Liver (tissue), 9 donors: Measurements from ENCODE around the gene ZKSCAN5. TPM values are rescaled to one million over a fixed set of nuclear protein-coding genes. Genes with fewer than 3 reads are reported as not detected.

Experiments used
- DNase-seq: peaks from one replicate; pipeline ENCODE4 v3.0.0-alpha.2; 2017; ENCODE audit warnings: low spot score
- H3K27ac ChIP-seq, 2 donors: one replicate each; pipeline ENCODE4 v1.7.0; 2013; ENCODE audit warnings: inconsistent platforms in 2 of 2, low read length in 2 of 2, control low read depth in 1 of 2, low read depth in 1 of 2, mild to moderate bottlenecking in 1 of 2
- H3K27me3 ChIP-seq, 4 donors: one replicate each; pipeline versions ENCODE4 v1.6.1 to v1.7.0; 2013; ENCODE audit warnings: low read length in 3 of 4, inconsistent platforms in 1 of 4, mild to moderate bottlenecking in 1 of 4, moderate library complexity in 1 of 4; ENCODE audit not compliant: control insufficient read depth in 4 of 4, insufficient read depth in 4 of 4
- H3K36me3 ChIP-seq, 4 donors: one replicate each; pipeline versions ENCODE4 v1.6.1 to v1.7.0; 2013; ENCODE audit warnings: low read length in 3 of 4, mild to moderate bottlenecking in 3 of 4, low read depth in 1 of 4, moderate library complexity in 1 of 4; ENCODE audit not compliant: control insufficient read depth in 4 of 4, insufficient read depth in 3 of 4
- H3K4me1 ChIP-seq, 4 donors: one replicate each; pipeline versions ENCODE4 v1.6.1 to v1.7.0; 2013; ENCODE audit warnings: low read length in 3 of 4, mild to moderate bottlenecking in 3 of 4, moderate library complexity in 1 of 4; ENCODE audit not compliant: control insufficient read depth in 4 of 4, insufficient read depth in 4 of 4
- H3K4me3 ChIP-seq, 3 donors: one replicate each; pipeline versions ENCODE4 v1.6.1 to v1.7.0; 2013; ENCODE audit warnings: low read length in 3 of 3, control low read depth in 1 of 3, low read depth in 1 of 3, mild to moderate bottlenecking in 1 of 3
- H3K9ac ChIP-seq, 2 donors: one replicate each; pipeline ENCODE4 v1.7.0; 2013; ENCODE audit warnings: low read length in 2 of 2, mild to moderate bottlenecking in 2 of 2, moderate library complexity in 2 of 2, control low read depth in 1 of 2, low read depth in 1 of 2
- H3K9me3 ChIP-seq, 4 donors: one replicate each; pipeline versions ENCODE4 v1.6.1 to v1.7.0; 2013; ENCODE audit warnings: low read length in 3 of 4; ENCODE audit not compliant: control insufficient read depth in 4 of 4
- FOXA1 ChIP-seq: IDR thresholded peaks from 2 replicates; pipeline ENCODE4 v1.6.1; 2016; ENCODE audit warnings: antibody characterized with exemption
- FOXA2 ChIP-seq: IDR thresholded peaks from 2 replicates; pipeline ENCODE4 v1.6.1; 2016; ENCODE audit warnings: antibody characterized with exemption
- GABPA ChIP-seq, 2 donors: IDR thresholded peaks in 1 of 2; conservative IDR thresholded peaks in 1 of 2; 2 replicates each; pipeline ENCODE4 v1.6.1; 2016; ENCODE audit warnings: antibody characterized with exemption in 2 of 2, mild to moderate bottlenecking in 1 of 2, moderate library complexity in 1 of 2
- HNF4A ChIP-seq, 2 donors: conservative IDR thresholded peaks; 2 replicates each; pipeline ENCODE4 v1.6.1; 2016; ENCODE audit warnings: antibody characterized with exemption in 2 of 2, mild to moderate bottlenecking in 2 of 2
- HNF4G ChIP-seq: IDR thresholded peaks from 2 replicates; pipeline ENCODE4 v1.6.1; 2016; ENCODE audit warnings: antibody characterized with exemption
- JUND ChIP-seq, 2 donors: IDR thresholded peaks; 2 replicates each; pipeline ENCODE4 v1.6.1; 2016; ENCODE audit warnings: antibody characterized with exemption in 2 of 2
- NR2F2 ChIP-seq: IDR thresholded peaks from 2 replicates; pipeline ENCODE4 v1.6.1; 2016; ENCODE audit warnings: antibody characterized with exemption
- RAD21 ChIP-seq, 2 donors: IDR thresholded peaks; 2 replicates each; pipeline ENCODE4 v1.6.1; 2016; ENCODE audit warnings: antibody characterized with exemption in 2 of 2, mild to moderate bottlenecking in 2 of 2
- TAF1 ChIP-seq: conservative IDR thresholded peaks from 2 replicates; pipeline ENCODE4 v1.6.1; 2016; ENCODE audit warnings: antibody characterized with exemption, mild to moderate bottlenecking
- YY1 ChIP-seq: IDR thresholded peaks from 2 replicates; pipeline ENCODE4 v1.6.1; 2016; ENCODE audit warnings: antibody characterized with exemption, mild to moderate bottlenecking
- WGBS: extraction: QIAGEN DNeasy Blood & Tissue Kit; methylation state at CpG from one replicate; pipeline ENCODE4 v1.1.7; 2013; 5-methylcytosine and 5-hydroxymethylcytosine counted together
- polyA plus RNA-seq, 2 donors: library from polyadenylated mRNA; stranded (reverse) in 1 of 2; unstranded in 1 of 2; fragments of 200-250 nt in 1 of 2; fragments of >200 nt in 1 of 2; fragmentation: Nextera tagmentation in 1 of 2; extraction: Ambion mirVana in 1 of 2; gene quantifications; one replicate each; pipeline versions ENCODE4 v1.2.1 to v1.2.3, GENCODE V29; 2013 to 2015
- total RNA-seq, 2 donors: library from RNA; depleted of rRNA; stranded (reverse); fragments of >200 nt; gene quantifications; one replicate each; pipeline ENCODE4 v1.2.3, GENCODE V29; 2014
- TF ChIP-seq, protein P1 (sequence below): IDR thresholded peaks from 2 replicates; pipeline ENCODE4 v1.6.1; 2016; ENCODE audit warnings: antibody characterized with exemption
- TF ChIP-seq, protein P2 (sequence below): IDR thresholded peaks from 2 replicates; pipeline ENCODE4 v1.6.1; 2016; ENCODE audit warnings: antibody characterized with exemption
- TF ChIP-seq, protein P3 (sequence below): fragments of 150-350 bp; IDR thresholded peaks from 2 replicates; pipeline ENCODE4 v1.5.1; 2017; ENCODE audit warnings: improper control_type of control experiment, low read depth, low read length; ENCODE audit not compliant: missing input control
- donor health status: healthy.
- donor health status: healthy.
- donor health status: healthy.
- donor health status: healthy.
- donor health status: healthy.

ZKSCAN5 gene
- total and polyA plus RNA-seq, 4 donors = 1.7 to 5.4 (median 3.4) TPM

DNA sequence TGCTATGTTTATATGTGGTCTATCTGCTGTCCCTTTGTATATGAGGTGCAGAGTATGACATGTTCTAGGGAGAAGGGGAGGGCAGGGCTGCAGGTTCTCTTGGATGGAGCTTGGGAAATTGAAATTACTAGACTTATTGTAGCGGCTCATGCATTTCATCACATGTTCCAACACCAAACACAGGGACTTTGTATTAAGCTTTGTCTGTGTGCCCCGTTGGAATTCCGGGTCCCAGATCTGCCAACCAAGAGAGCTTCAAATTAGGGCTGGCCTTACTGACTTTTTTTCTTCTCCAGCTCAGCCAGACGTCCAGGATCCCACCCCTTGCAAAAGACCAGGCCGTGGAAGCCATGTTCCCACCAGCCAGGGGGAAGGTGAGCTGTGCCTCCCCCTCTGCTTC lies 28.4 kb upstream of the ZKSCAN5 start (continued):
- TF ChIP-seq, protein P1, sequence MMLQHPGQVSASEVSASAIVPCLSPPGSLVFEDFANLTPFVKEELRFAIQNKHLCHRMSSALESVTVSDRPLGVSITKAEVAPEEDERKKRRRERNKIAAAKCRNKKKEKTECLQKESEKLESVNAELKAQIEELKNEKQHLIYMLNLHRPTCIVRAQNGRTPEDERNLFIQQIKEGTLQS = no peak
- TF ChIP-seq FOXA1 (no peak), HNF4A (conservative IDR thresholded peaks at IDR 0.05) (no peak)

DNA sequence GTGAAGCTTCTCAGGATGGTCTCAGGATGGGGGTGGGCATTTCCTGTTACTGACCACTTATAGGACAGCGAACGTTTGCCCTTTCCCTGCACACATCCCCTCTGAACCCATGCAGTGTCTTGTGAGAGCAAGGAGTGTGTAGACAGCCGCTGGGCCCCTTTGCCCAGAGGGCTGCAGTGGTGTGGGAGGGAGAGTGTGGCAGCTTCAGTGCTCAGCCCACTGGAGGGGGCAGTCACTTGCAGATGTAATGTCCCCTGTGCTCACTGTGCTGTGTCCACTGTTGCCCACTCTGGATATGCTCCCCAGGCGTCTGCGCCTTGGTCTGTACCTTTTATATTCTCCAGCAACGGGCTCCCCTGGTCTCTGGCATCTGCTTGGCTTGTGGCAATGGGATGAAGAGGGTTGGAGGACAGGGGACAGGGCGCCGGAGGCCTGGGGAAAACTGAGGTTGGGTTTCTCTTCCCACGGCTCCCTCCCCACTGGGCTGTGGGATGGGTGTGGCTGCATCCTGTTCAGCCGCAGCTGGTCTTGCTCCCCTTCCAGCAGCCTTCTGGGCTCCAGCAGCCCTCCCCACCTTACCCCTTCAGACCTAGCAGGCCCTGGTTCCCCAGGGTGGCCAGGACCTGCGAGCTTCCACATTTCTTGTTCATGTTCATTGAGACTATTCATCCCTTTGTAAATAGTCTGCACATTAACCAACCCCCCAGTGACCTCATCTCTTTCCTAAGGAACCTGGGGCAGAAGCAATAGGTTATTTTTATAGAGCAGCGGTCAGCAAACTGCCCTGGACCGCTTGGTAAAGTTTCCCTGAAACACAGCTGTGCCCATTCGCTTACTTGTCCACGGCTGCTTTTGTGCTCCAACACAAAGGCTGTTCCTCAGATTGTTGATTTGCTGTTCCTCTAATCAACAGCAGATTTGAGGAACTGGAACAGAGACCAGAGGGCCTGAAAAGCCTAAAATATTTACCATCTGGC lies 25.7 kb upstream of the ZKSCAN5 start:
- Histone ChIP-seq H3K27me3 (no peaks in the 10 kb centered on the region), H3K36me3 (peaks cover 1 to 20% (median 8%) of the 10 kb centered on the region in 4 donors), H3K4me3 (no peak overlapping the region), H3K4me1 (peaks cover 3 to 8% (median 3%) of the 10 kb centered on the region in 4 donors), H3K9ac (no peak overlapping the region), H3K27ac (no peak overlapping the region), H3K9me3 (no peaks in the 10 kb centered on the region)
- WGBS = 86% methylated on average over 15 of the region's 15 CpGs
- DNase-seq = no peak
- no peak for TF ChIP-seq HNF4G
- TF ChIP-seq, protein P1 = no peak
- no peak for TF ChIP-seq RAD21 (IDR thresholded peaks at IDR 0.05)
- no peak for TF ChIP-seq JUND (IDR thresholded peaks at IDR 0.05)
- TF ChIP-seq TAF1 = no peak
- TF ChIP-seq GABPA (IDR thresholded peaks at IDR 0.05 in 1 of 2, conservative IDR thresholded peaks at IDR 0.05 in 1 of 2) = no peak
- no peak for TF ChIP-seq FOXA1
- no peak for TF ChIP-seq YY1
- TF ChIP-seq, protein P2, sequence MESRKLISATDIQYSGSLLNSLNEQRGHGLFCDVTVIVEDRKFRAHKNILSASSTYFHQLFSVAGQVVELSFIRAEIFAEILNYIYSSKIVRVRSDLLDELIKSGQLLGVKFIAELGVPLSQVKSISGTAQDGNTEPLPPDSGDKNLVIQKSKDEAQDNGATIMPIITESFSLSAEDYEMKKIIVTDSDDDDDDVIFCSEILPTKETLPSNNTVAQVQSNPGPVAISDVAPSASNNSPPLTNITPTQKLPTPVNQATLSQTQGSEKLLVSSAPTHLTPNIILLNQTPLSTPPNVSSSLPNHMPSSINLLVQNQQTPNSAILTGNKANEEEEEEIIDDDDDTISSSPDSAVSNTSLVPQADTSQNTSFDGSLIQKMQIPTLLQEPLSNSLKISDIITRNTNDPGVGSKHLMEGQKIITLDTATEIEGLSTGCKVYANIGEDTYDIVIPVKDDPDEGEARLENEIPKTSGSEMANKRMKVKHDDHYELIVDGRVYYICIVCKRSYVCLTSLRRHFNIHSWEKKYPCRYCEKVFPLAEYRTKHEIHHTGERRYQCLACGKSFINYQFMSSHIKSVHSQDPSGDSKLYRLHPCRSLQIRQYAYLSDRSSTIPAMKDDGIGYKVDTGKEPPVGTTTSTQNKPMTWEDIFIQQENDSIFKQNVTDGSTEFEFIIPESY = no peak
- no peak for TF ChIP-seq FOXA2

DNA sequence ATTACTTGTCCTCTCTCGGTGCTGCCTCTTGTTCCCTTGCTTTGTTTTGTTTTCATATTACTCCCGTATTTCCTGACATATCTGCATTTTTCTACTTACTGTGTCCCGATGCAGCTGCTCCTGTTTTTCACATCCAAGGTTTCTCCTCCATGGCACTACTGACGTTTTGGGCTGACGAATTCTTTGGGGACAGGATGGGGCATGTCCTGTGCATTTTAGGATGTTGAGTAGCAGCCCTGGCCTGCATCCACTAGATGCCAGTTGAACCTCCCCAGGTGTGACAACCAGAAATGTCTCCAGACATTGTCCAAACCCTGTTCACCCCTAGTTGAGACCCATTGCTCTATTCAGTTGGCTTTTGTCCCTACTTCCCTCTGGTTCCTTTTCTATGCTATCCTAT lies 19.4 kb upstream of the ZKSCAN5 start:
- DNase-seq = no peak
- 96% methylated on average over 5 of the region's 5 CpGs for whole genome bisulfite sequencing
- Histone ChIP-seq H3K36me3 (peaks cover 2 to 17% (median 8%) of the 10 kb centered on the region in 4 donors), H3K4me1 (no peaks in the 10 kb centered on the region), H3K9me3 (peaks cover 0 to 4% (median 0%) of the 10 kb centered on the region in 4 donors), H3K9ac (no peak overlapping the region), H3K4me3 (no peak overlapping the region), H3K27ac (no peak overlapping the region), H3K27me3 (no peaks in the 10 kb centered on the region)
- TF ChIP-seq, protein P1 = no peak
- TF ChIP-seq NR2F2 = no peak
- TF ChIP-seq, protein P2 = no peak
- no peak for TF ChIP-seq HNF4A (conservative IDR thresholded peaks at IDR 0.05)
- no peak for TF ChIP-seq FOXA2
- TF ChIP-seq FOXA1 = no peak
- TF ChIP-seq, protein P3, sequence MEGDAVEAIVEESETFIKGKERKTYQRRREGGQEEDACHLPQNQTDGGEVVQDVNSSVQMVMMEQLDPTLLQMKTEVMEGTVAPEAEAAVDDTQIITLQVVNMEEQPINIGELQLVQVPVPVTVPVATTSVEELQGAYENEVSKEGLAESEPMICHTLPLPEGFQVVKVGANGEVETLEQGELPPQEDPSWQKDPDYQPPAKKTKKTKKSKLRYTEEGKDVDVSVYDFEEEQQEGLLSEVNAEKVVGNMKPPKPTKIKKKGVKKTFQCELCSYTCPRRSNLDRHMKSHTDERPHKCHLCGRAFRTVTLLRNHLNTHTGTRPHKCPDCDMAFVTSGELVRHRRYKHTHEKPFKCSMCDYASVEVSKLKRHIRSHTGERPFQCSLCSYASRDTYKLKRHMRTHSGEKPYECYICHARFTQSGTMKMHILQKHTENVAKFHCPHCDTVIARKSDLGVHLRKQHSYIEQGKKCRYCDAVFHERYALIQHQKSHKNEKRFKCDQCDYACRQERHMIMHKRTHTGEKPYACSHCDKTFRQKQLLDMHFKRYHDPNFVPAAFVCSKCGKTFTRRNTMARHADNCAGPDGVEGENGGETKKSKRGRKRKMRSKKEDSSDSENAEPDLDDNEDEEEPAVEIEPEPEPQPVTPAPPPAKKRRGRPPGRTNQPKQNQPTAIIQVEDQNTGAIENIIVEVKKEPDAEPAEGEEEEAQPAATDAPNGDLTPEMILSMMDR = no peak
